ENCODE results near the gene ISLR. TPM values are rescaled to one million over a fixed set of nuclear protein-coding genes. Genes with fewer than 3 reads are reported as not detected.

ISLR gene
- total RNA-seq, 4 donors from 2014 or later, result 0.91 to 38.0 (median 11.0) TPM

- Histone ChIP-seq H3K9me3 (no peaks in the 10 kb centered on the region), H3K36me3 (no peaks in the 10 kb centered on the region), H3K27me3 (peaks cover 0 to 4% (median 0%) of the 10 kb centered on the region in 4 donors), H3K27ac (peak overlapping the region in 2 of 4 donors; percentile 32 to 58), H3K4me3 (no peak overlapping the region), H3K4me1 (peaks cover 11 to 99% (median 58%) of the 10 kb centered on the region in 3 donors)
- 0% methylated on average over 1 of the region's 1 CpG for WGBS, 2 donors
- TF ChIP-seq CTCF (IDR thresholded peaks at IDR 0.05), result no peak
- TF ChIP-seq POLR2A (IDR thresholded peaks at IDR 0.05), result no peak
- intact Hi-C loops (cut with DNase I), result no loop called here
- no peak for DNase-seq
These were observed 26.9 kb downstream of the ISLR start for GRCh38 chr15:74200412-74200815.

- H3K36me3 ChIP-seq, result no peaks in the 10 kb centered on the region
- no peak for DNase-seq
- H3K9me3 ChIP-seq, result no peaks in the 10 kb centered on the region
- peaks cover 11 to 98% (median 53%) of the 10 kb centered on the region in 3 donors for H3K4me1 ChIP-seq
- H3K4me3 ChIP-seq, result no peak overlapping the region
- H3K27me3 ChIP-seq, result peaks cover 0 to 4% (median 0%) of the 10 kb centered on the region in 4 donors
- peak overlapping the region; percentile 11 to 58 (median 31) for H3K27ac ChIP-seq
- WGBS, 2 donors, result 63 to 79% methylated on average over 3 to 5 of the region's 8 CpGs
- intact Hi-C loops (cut with DNase I), result no loop called here
- TF ChIP-seq CTCF (IDR thresholded peaks at IDR 0.05), result no peak
These were observed 27.4 kb downstream of the ISLR start for GRCh38 chr15:74200871-74201419.

- DNase-seq, result no peak
- peaks cover 0 to 9% (median 0%) of the 10 kb centered on the region in 4 donors for H3K27me3 ChIP-seq
- H3K4me3 ChIP-seq, result no peak overlapping the region
- intact Hi-C loops (cut with DNase I), result no loop called here
- TF ChIP-seq POLR2A (IDR thresholded peaks at IDR 0.05), result no peak
- TF ChIP-seq CTCF (IDR thresholded peaks at IDR 0.05), result no peak
- WGBS, 2 donors, result 48 to 61% methylated on average over 2 to 3 of the region's 7 CpGs
- peaks cover 5 to 89% (median 44%) of the 10 kb centered on the region in 3 donors for H3K4me1 ChIP-seq
- H3K36me3 ChIP-seq, result no peaks in the 10 kb centered on the region
- peak overlapping the region in 1 of 4 donors; percentile 58 for H3K27ac ChIP-seq
- no peaks in the 10 kb centered on the region for H3K9me3 ChIP-seq
These were observed 28.4 kb downstream of the ISLR start for GRCh38 chr15:74201710-74202420.

- no peaks in the 10 kb centered on the region for H3K36me3 ChIP-seq
- H3K4me1 ChIP-seq, result peaks cover 5 to 80% (median 41%) of the 10 kb centered on the region in 3 donors
- H3K4me3 ChIP-seq, result no peak within 1 kb of the TSS
- intact Hi-C loops (cut with DNase I), result no loop called here
- WGBS, 2 donors, result 51 to 59% methylated on average over 7 to 15 of the region's 26 CpGs
- no peaks in the 10 kb centered on the region for H3K9me3 ChIP-seq
- peak within 1 kb of the TSS in 3 of 4 donors; percentile 16 to 58 (median 36) for H3K27ac ChIP-seq
- no peak for DNase-seq
- H3K27me3 ChIP-seq, result peaks cover 0 to 11% (median 0%) of the 10 kb centered on the region in 4 donors
- TF ChIP-seq CTCF (IDR thresholded peaks at IDR 0.05), result no peak
- TF ChIP-seq POLR2A (IDR thresholded peaks at IDR 0.05), result no peak
These were observed 29.2 kb downstream of the ISLR start, which contains the start of gene STRA6 for GRCh38 chr15:74202452-74203401. Gene STRA6 (minus strand): TSS chr15:74202787. CDS start chr15:74202267, 520 bp downstream.
